ENCODE measurements around the gene SYNJ2.
A peak's percentile ranks its signal among the peaks of the same experiment; 100 is the strongest.

SYNJ2 gene

DNA sequence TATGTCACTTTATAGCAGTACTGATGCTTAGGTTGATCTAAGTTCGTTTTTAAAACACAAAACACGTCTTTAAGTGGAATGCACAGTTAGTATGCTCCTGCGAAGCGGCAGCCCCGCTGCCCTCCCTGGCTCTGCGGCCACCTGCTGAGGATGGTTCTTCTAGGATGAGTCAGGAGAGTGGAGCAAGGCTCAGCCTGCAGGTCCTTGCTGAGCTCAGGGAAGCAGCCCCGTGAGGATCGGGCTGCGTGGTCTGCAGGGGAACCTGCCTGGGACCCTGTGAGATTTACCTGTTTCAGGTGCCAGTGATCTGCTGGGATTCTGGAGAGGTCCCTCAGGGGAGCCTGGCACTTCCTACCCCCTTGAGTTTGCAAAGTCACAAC is 57.5 kb downstream of the SYNJ2 start:
- TF ChIP-seq YY1 (IDR thresholded peaks at IDR 0.05; ENCODE audit: insufficient read depth, insufficient read length) (no peak), ZNF274 (IDR thresholded peaks at IDR 0.05; ENCODE audit: low read depth, low read length) (no peak), SUZ12 (IDR thresholded peaks at IDR 0.05; ENCODE audit: extremely low read depth, insufficient read depth, insufficient read length) (no peak)
- peak; percentile 15 for DNase-seq (ENCODE audit: low read depth, low spot score)

GRCh38 chr6:158039571-158040050 is 57.9 kb downstream of the SYNJ2 start:
- Histone ChIP-seq H3K4me1 (ENCODE audit: insufficient read depth, insufficient read length) (peaks cover 21% of the 10 kb centered on the region), H3K4me3 (ENCODE audit: insufficient read length, low read depth) (no peak overlapping the region), H3K9ac (ENCODE audit: insufficient read length, low read depth) (no peak overlapping the region)

More for the DNA sequence above, 57.5 kb downstream of the SYNJ2 start:
- H3K9me3 ChIP-seq (ENCODE audit: insufficient read depth, low read length) = no peaks in the 10 kb centered on the region
- H3K4me1 ChIP-seq (ENCODE audit: insufficient read depth, insufficient read length) = peaks cover 21% of the 10 kb centered on the region
- H3K36me3 ChIP-seq (ENCODE audit: insufficient read depth, insufficient read length, low read length) = peaks cover 16% of the 10 kb centered on the region
- no peak overlapping the region for H3K9ac ChIP-seq (ENCODE audit: insufficient read length, low read depth)
- no peak overlapping the region for H3K4me3 ChIP-seq (ENCODE audit: insufficient read length, low read depth)
- no peaks in the 10 kb centered on the region for H3K27me3 ChIP-seq (ENCODE audit: insufficient read depth, insufficient read length)

GRCh38 chr6:158040051-158040803 is 58.6 kb downstream of the SYNJ2 start:
- DNase-seq (ENCODE audit: low read depth, low spot score) = no peak
- Histone ChIP-seq H3K36me3 (ENCODE audit: insufficient read depth, insufficient read length, low read length) (peaks cover 19% of the 10 kb centered on the region), H3K4me1 (ENCODE audit: insufficient read depth, insufficient read length) (peaks cover 21% of the 10 kb centered on the region), H3K4me3 (ENCODE audit: insufficient read length, low read depth) (no peak overlapping the region), H3K9me3 (ENCODE audit: insufficient read depth, low read length) (no peaks in the 10 kb centered on the region), H3K9ac (ENCODE audit: insufficient read length, low read depth) (no peak overlapping the region), H3K27me3 (ENCODE audit: insufficient read depth, insufficient read length) (no peaks in the 10 kb centered on the region)
- TF ChIP-seq ZNF274 (IDR thresholded peaks at IDR 0.05; ENCODE audit: low read depth, low read length) (no peak), SUZ12 (IDR thresholded peaks at IDR 0.05; ENCODE audit: extremely low read depth, insufficient read depth, insufficient read length) (no peak), YY1 (IDR thresholded peaks at IDR 0.05; ENCODE audit: insufficient read depth, insufficient read length) (no peak)

More at GRCh38 chr6:158039571-158040050, 57.9 kb downstream of the SYNJ2 start:
- Histone ChIP-seq H3K9me3 (ENCODE audit: insufficient read depth, low read length) (no peaks in the 10 kb centered on the region), H3K27me3 (ENCODE audit: insufficient read depth, insufficient read length) (no peaks in the 10 kb centered on the region), H3K36me3 (ENCODE audit: insufficient read depth, insufficient read length, low read length) (peaks cover 19% of the 10 kb centered on the region)
- no peak for DNase-seq (ENCODE audit: low read depth, low spot score)
- TF ChIP-seq SUZ12 (IDR thresholded peaks at IDR 0.05; ENCODE audit: extremely low read depth, insufficient read depth, insufficient read length) (no peak), ZNF274 (IDR thresholded peaks at IDR 0.05; ENCODE audit: low read depth, low read length) (no peak), YY1 (IDR thresholded peaks at IDR 0.05; ENCODE audit: insufficient read depth, insufficient read length) (no peak)

- Histone ChIP-seq H3K4me3 (ENCODE audit: insufficient read length, low read depth) (no peak overlapping the region), H3K27me3 (ENCODE audit: insufficient read depth, insufficient read length) (no peaks in the 10 kb centered on the region), H3K9ac (ENCODE audit: insufficient read length, low read depth) (no peak overlapping the region), H3K9me3 (ENCODE audit: insufficient read depth, low read length) (no peaks in the 10 kb centered on the region), H3K36me3 (ENCODE audit: insufficient read depth, insufficient read length, low read length) (peaks cover 18% of the 10 kb centered on the region), H3K4me1 (ENCODE audit: insufficient read depth, insufficient read length) (peaks cover 21% of the 10 kb centered on the region)
- no peak for TF ChIP-seq ZNF274 (IDR thresholded peaks at IDR 0.05; ENCODE audit: low read depth, low read length)
- TF ChIP-seq YY1 (IDR thresholded peaks at IDR 0.05; ENCODE audit: insufficient read depth, insufficient read length) = no peak
- no peak for TF ChIP-seq SUZ12 (IDR thresholded peaks at IDR 0.05; ENCODE audit: extremely low read depth, insufficient read depth, insufficient read length)
- DNase-seq (ENCODE audit: low read depth, low spot score) = no peak
Observed at GRCh38 chr6:158040804-158041347, 59.2 kb downstream of the SYNJ2 start.

DNA sequence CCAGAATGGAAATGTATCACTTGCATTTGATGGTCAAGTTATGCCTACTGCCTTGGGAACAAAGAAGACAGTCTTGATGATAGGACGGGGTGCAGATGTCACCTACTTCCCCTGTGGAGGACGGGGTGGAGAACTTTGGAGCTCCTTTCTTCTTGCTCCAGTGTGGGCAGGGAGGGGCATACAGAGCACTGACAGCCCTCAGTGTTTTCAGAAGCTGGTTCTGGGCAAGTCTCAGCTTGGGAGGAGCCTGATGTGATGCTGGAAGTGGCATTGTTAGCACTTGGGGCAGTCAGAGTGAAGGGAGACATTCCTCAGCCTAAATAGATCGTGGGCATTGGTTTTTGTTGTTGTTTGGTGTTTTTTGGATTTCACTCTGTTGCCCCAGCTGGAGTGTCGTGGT is 59.7 kb downstream of the SYNJ2 start:
- Histone ChIP-seq H3K9me3 (ENCODE audit: insufficient read depth, low read length) (no peaks in the 10 kb centered on the region), H3K4me3 (ENCODE audit: insufficient read length, low read depth) (no peak overlapping the region), H3K9ac (ENCODE audit: insufficient read length, low read depth) (no peak overlapping the region), H3K4me1 (ENCODE audit: insufficient read depth, insufficient read length) (peaks cover 21% of the 10 kb centered on the region), H3K36me3 (ENCODE audit: insufficient read depth, insufficient read length, low read length) (peaks cover 13% of the 10 kb centered on the region), H3K27me3 (ENCODE audit: insufficient read depth, insufficient read length) (no peaks in the 10 kb centered on the region)
- TF ChIP-seq YY1 (IDR thresholded peaks at IDR 0.05; ENCODE audit: insufficient read depth, insufficient read length) = no peak
- no peak for TF ChIP-seq SUZ12 (IDR thresholded peaks at IDR 0.05; ENCODE audit: extremely low read depth, insufficient read depth, insufficient read length)
- TF ChIP-seq ZNF274 (IDR thresholded peaks at IDR 0.05; ENCODE audit: low read depth, low read length) = no peak
- DNase-seq (ENCODE audit: low read depth, low spot score) = no peak

- Histone ChIP-seq H3K4me3 (ENCODE audit: insufficient read length, low read depth) (no peak overlapping the region), H3K9me3 (ENCODE audit: insufficient read depth, low read length) (no peaks in the 10 kb centered on the region), H3K9ac (ENCODE audit: insufficient read length, low read depth) (no peak overlapping the region), H3K36me3 (ENCODE audit: insufficient read depth, insufficient read length, low read length) (peaks cover 12% of the 10 kb centered on the region), H3K4me1 (ENCODE audit: insufficient read depth, insufficient read length) (peaks cover 21% of the 10 kb centered on the region), H3K27me3 (ENCODE audit: insufficient read depth, insufficient read length) (no peaks in the 10 kb centered on the region)
- DNase-seq (ENCODE audit: low read depth, low spot score) = no peak
- TF ChIP-seq YY1 (IDR thresholded peaks at IDR 0.05; ENCODE audit: insufficient read depth, insufficient read length) (no peak), SUZ12 (IDR thresholded peaks at IDR 0.05; ENCODE audit: extremely low read depth, insufficient read depth, insufficient read length) (no peak), ZNF274 (IDR thresholded peaks at IDR 0.05; ENCODE audit: low read depth, low read length) (no peak)
Observed at GRCh38 chr6:158041788-158042187, 60.1 kb downstream of the SYNJ2 start.

DNA sequence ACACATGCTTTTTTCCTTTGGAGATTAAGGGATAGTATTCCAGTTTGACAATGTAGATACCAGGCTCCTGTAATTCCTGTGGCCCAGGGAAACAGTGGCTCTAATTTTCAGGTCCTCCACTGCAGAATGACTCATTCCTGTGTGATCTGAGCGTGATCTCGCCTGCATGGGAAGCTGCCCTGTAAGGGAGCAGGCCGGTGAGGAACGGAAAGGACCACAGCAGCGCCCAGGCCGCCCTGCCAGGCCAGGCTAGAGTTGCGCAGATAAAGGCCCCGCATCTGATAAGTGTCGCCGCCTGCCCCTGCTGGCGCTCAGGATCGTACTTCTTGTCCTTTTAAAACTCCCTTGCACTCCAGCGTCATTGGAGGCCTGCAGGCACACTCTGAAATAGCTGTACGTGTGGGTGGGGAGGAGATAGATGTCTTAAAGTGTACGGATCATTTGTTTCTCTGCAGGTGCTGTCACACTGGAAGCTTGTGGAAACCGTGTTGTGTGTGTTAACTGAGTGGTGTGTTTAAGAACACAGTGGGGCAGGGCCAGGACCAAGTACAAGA is 60.7 kb downstream of the SYNJ2 start:
- Histone ChIP-seq H3K4me1 (ENCODE audit: insufficient read depth, insufficient read length) (peaks cover 21% of the 10 kb centered on the region), H3K36me3 (ENCODE audit: insufficient read depth, insufficient read length, low read length) (peaks cover 12% of the 10 kb centered on the region)
- no peak for TF ChIP-seq YY1 (IDR thresholded peaks at IDR 0.05; ENCODE audit: insufficient read depth, insufficient read length)
- no peak for TF ChIP-seq ZNF274 (IDR thresholded peaks at IDR 0.05; ENCODE audit: low read depth, low read length)
- no peak for TF ChIP-seq SUZ12 (IDR thresholded peaks at IDR 0.05; ENCODE audit: extremely low read depth, insufficient read depth, insufficient read length)

More for the DNA sequence above, 60.7 kb downstream of the SYNJ2 start:
- DNase-seq (ENCODE audit: low read depth, low spot score) = no peak
- Histone ChIP-seq H3K9me3 (ENCODE audit: insufficient read depth, low read length) (no peaks in the 10 kb centered on the region), H3K4me3 (ENCODE audit: insufficient read length, low read depth) (no peak overlapping the region), H3K9ac (ENCODE audit: insufficient read length, low read depth) (no peak overlapping the region), H3K27me3 (ENCODE audit: insufficient read depth, insufficient read length) (no peaks in the 10 kb centered on the region)

Data from NT2/D1 (cell line).